Stimulated activated naive CD8-positive, alpha-beta T cell treated with anti-CD3 and anti-CD28 coated beads, Interleukin-15, amount 100 ng/mL, for 72 hours (primary cell): Measurements from ENCODE around the gene SMTN.
A peak's percentile ranks its signal among the peaks of the same experiment; 100 is the strongest.
"Not testable (repeated sequence)": the region's sequence is repeated elsewhere in the genome, so short reads cannot be mapped to it uniquely, and the experiment has no call there.

Experiments used
- ATAC-seq: fragments of 150-1000 bp; cut with Tn5 transposase; 2 replicates; pipeline ENCODE4 v1.10.0; 2021; ENCODE audit warnings: mild to moderate bottlenecking, moderate library complexity
- DNase-seq, 2 donors: peaks; one replicate each; pipeline ENCODE4 v3.0.0; 2021 to 2022
- H3K27ac Mint-ChIP-seq, 2 donors: one replicate each; pipeline ENCODE4 v1.8.0; 2022; ENCODE audit warnings: mild to moderate bottlenecking in 2 of 2, mixed read lengths in 2 of 2, moderate library complexity in 2 of 2
- H3K27me3 Mint-ChIP-seq: one replicate; pipeline ENCODE4 v1.8.0; 2022; ENCODE audit warnings: mixed read lengths
- H3K4me1 Mint-ChIP-seq: one replicate; pipeline ENCODE4 v1.8.0; 2022; ENCODE audit warnings: mild to moderate bottlenecking, mixed read lengths
- H3K4me3 Mint-ChIP-seq, 2 donors: one replicate each; pipeline ENCODE4 v1.8.0; 2022; ENCODE audit warnings: mild to moderate bottlenecking in 2 of 2, mixed read lengths in 2 of 2, moderate library complexity in 1 of 2
- H3K9me3 Mint-ChIP-seq, 2 donors: one replicate each; pipeline ENCODE4 v1.8.0; 2022; ENCODE audit warnings: mixed read lengths in 2 of 2

The SMTN gene

DNA sequence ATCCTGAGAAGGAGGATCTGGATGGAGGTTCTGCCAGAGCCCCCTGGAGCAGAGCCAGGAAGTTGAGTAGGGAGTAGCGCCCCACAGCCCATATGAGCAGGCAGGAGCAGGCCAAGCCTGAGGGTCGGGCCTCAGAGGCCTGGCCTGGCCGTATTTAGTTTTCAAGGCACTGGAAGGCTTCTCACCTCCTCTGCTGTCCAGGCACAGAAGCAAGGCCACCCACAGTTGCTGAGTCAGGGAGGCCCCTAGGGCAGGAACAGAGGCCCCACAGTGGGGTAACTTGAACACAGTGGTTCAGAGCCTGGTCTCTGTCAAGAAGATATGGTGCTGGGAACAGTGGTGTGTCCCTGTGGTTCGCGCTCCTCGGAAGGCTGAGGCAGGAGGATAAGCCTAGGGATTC is 21.5 kb upstream of the SMTN start:
- not testable (repeated sequence) for H3K27ac Mint-ChIP-seq, DNase-seq

DNA sequence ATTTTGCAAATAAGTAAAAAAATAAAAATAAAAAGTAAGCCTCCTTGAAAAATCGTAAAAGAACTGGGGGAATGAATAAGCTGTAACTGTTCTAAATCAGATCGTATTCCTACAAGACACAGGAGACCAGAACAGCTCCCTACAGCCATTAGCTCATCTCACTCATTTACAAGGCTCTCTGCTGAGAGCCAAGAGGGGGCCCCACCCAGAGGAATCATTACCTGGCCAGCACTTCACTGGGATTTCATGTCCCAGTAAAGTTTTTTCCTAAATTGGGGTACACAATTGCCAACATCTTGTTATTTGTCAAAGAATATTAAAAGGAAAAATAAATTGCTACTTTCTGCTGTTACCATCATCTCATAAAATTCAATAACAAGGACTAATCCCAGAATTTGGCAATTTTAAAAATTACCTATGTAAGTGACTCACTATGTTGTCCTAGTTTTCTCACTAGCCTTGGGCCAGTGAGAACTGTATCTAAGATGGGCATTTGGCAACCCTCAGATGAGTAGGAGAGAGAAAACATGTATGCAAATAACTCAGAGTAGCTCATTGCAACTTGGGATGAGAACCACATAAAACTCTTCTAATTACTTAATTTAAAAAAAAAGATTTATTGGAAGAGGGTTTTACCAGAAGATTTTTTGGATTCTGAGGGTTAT is 18.4 kb upstream of the SMTN start:
- Mint-ChIP-seq H3K27ac (no peak overlapping the region), H3K27me3 (no peaks in the 10 kb centered on the region), H3K4me3 (no peak overlapping the region), H3K4me1 (peaks cover 8% of the 10 kb centered on the region), H3K9me3 (peaks cover 6 to 8% of the 10 kb centered on the region in 2 donors)
- DNase-seq (no peak), ATAC-seq (no peak)

More for the DNA sequence above, 21.5 kb upstream of the SMTN start:
- not testable (repeated sequence) for H3K4me1 Mint-ChIP-seq, H3K9me3 Mint-ChIP-seq, H3K27me3 Mint-ChIP-seq, H3K4me3 Mint-ChIP-seq, ATAC-seq

DNA sequence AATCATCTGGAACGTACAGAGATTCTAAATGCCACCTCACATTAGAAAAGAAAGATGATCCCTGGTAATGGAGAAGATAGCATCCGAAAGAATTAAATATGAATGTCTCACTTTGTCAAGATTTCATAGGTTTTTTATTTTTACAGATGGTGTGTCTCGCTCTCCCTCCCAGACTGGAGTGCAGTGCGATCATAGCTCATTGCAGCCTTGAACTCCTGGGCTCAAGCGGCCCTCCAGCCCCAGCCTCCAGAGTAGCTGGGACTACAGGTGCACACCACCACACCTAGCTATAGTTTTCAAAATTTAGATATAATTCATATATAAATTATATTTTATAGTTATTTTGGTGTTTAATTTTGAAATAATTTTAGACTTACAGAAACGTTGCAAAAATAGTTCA is 16.7 kb upstream of the SMTN start:
- H3K27ac Mint-ChIP-seq = no peak overlapping the region
- H3K9me3 Mint-ChIP-seq = peaks cover 6 to 8% of the 10 kb centered on the region in 2 donors
- no peak for ATAC-seq
- no peaks in the 10 kb centered on the region for H3K27me3 Mint-ChIP-seq
- peak overlapping the region; percentile 25 to 72 for H3K4me3 Mint-ChIP-seq
- peaks cover 8% of the 10 kb centered on the region for H3K4me1 Mint-ChIP-seq
- no peak for DNase-seq

DNA sequence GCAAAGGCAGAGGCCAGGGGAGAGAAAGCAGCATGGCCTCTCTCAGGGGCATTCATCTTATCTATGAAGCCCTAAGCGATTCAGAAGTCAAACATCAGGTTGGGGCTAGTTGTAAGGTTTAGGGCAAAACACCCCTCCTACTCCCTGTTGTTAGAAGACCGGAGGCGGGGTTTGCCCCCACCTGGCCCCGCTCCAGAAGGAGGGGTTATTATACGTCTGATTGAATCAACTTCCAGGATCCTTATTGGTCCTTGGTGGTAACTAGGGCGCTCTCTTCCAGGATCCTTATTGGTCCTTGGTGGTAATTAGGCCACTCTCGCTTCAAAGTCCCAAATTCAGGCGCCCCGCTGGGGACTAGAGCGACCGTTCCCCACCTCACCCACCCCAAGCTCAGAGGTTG is 12.1 kb upstream of the SMTN start:
- peaks cover 3% of the 10 kb centered on the region for H3K4me1 Mint-ChIP-seq
- no peak overlapping the region for H3K4me3 Mint-ChIP-seq
- no peaks in the 10 kb centered on the region for H3K27me3 Mint-ChIP-seq
- no peak for DNase-seq
- no peak for ATAC-seq
- no peak overlapping the region for H3K27ac Mint-ChIP-seq
- peaks cover 0 to 3% of the 10 kb centered on the region in 2 donors for H3K9me3 Mint-ChIP-seq

DNA sequence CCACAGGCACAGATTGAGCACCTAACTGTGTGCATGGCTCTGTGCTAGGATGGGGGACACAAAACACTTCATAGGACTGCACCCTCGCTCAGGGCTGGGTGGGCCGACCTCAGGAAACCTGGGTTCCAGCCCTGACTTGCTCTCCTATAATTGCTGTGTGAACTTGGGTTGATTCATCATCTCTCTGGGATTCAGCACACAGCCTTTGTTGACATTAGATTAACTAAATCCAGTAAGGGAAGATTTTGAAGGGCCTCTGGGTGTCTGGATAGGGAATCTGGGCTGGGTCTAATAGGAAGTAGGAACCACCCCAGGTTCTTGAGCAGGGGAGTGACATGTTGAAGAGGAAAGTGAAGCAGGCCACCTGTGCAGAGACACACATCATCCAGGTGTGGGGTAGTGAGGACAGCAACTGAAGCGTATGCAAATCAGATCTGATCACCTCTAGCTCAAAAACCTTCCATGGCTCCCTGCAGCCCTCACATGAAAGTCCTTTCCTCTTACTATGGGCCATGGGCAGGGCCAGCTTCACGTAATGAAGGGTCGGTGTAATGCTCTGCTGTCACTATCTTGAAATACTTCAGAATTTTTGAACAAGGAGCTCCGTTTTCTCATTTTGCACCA is 11.3 kb upstream of the SMTN start:
- not testable (repeated sequence) for H3K4me1 Mint-ChIP-seq, DNase-seq, H3K27ac Mint-ChIP-seq, ATAC-seq, H3K27me3 Mint-ChIP-seq, H3K4me3 Mint-ChIP-seq, H3K9me3 Mint-ChIP-seq

- not testable (repeated sequence) for H3K27me3 Mint-ChIP-seq, ATAC-seq, H3K9me3 Mint-ChIP-seq, DNase-seq, H3K4me1 Mint-ChIP-seq, H3K27ac Mint-ChIP-seq, H3K4me3 Mint-ChIP-seq
These were observed 8.0 kb upstream of the SMTN start for GRCh38 chr22:31073125-31073524.

DNA sequence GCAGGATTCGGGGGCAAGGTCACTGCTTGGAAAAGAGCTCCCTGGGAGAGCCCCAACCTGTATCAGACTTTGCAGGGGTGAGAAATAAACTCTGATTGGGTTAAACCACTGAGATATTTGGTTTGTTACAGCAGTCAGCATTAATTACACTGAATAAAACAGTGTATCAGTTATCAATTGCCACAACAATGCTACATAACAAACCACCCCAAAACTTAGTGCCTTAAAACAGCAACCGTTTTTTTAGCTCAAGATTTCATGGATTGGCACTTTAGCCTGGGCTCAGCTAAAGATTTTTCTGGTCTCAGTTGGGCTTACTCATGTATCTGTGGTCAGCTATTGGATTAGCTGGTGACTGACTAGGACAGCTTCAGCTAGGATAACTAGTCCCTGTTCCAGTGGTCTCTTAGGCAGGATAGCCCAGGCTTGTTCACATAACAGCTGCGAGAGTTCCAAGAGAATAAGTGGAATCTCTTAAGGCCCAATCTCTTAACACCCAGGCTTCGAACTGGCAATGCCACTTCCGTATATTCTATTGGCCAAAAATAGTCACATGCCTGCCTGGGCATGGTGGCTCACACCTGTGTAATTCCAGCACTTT is 7.5 kb upstream of the SMTN start:
- DNase-seq, H3K27ac Mint-ChIP-seq, ATAC-seq, H3K4me3 Mint-ChIP-seq, H3K4me1 Mint-ChIP-seq, H3K9me3 Mint-ChIP-seq, H3K27me3 Mint-ChIP-seq: not testable (repeated sequence)

GRCh38 chr22:31075961-31076360 is 5.2 kb upstream of the SMTN start:
- no peaks in the 10 kb centered on the region for H3K9me3 Mint-ChIP-seq
- no peaks in the 10 kb centered on the region for H3K27me3 Mint-ChIP-seq
- ATAC-seq (no peak), DNase-seq (no peak)
- no peak overlapping the region for H3K27ac Mint-ChIP-seq
- no peak overlapping the region for H3K4me3 Mint-ChIP-seq
- H3K4me1 Mint-ChIP-seq = peaks cover 6% of the 10 kb centered on the region

DNA sequence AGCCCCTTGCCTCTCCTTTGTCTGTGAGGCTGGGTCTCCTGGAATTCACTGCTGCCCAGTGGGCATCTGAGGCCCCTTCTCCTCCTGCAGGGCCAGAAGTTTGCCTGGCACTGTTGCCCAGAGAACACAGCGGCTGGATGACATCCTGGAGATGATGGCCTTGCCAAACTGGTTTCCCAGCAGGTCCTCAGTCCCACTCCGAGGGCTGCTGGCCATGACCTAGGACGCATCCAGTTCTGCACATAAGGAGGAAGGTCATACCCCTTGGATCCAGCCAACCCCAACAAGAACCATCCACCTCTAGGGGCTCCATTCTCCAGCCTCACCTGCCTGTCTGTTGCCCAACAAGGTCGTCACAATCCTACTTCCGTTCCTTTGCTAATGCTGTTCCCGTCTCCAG is 3.4 kb upstream of the SMTN start:
- no peaks in the 10 kb centered on the region for H3K9me3 Mint-ChIP-seq
- ATAC-seq (no peak), DNase-seq (no peak)
- peak overlapping the region; percentile 73 to 82 for H3K27ac Mint-ChIP-seq
- peaks cover 23% of the 10 kb centered on the region for H3K4me1 Mint-ChIP-seq
- no peaks in the 10 kb centered on the region for H3K27me3 Mint-ChIP-seq
- H3K4me3 Mint-ChIP-seq = no peak overlapping the region

- not testable (repeated sequence) for H3K9me3 Mint-ChIP-seq, H3K4me3 Mint-ChIP-seq, H3K27ac Mint-ChIP-seq, ATAC-seq, DNase-seq, H3K27me3 Mint-ChIP-seq
- H3K4me1 Mint-ChIP-seq = peaks cover 30% of the 10 kb centered on the region
These were observed 2.7 kb upstream of the SMTN start for GRCh38 chr22:31078389-31078788.

GRCh38 chr22:31079095-31079642 is 1.9 kb upstream of the SMTN start:
- DNase-seq = no peak
- no peak for ATAC-seq
- Mint-ChIP-seq H3K27me3 (no peaks in the 10 kb centered on the region), H3K27ac (peak overlapping the region in 1 of 2 donors; percentile 61), H3K4me1 (peaks cover 38% of the 10 kb centered on the region), H3K9me3 (no peaks in the 10 kb centered on the region), H3K4me3 (no peak overlapping the region)

DNA sequence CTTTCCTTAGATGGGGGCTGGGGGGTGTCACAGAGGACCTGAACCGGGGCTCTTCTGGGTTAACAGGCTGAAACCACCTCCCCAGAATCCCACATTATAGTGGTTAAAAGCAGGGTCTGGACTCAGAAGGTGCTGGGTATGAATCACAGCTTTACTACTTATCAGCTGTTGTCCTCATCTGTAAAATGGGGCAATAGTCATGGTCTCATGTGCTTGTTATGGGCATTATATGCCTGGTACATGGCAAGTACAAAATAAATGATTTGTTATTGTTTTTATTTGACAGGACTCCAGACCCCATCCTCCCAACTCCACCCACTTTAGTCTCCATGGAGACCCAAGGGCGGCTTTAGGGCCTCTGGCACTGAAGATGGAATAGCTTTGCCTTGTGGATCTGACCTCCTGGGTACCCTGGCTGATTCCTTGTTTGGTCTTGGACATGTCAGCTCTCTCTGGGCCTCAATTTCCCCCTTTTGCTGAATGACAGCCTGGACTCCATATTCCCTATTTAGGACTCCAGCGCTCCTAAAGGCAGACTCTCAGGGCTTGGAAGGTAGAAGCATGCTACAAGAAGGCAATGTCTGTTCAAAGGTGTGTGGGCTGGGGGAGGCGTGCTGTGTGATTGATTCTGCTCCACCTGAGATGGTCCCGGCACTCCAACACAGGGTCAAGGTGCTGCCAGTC is 812 bp upstream of the SMTN start:
- H3K9me3 Mint-ChIP-seq = no peaks in the 10 kb centered on the region
- no peaks in the 10 kb centered on the region for H3K27me3 Mint-ChIP-seq
- H3K27ac Mint-ChIP-seq = no peak overlapping the region
- H3K4me1 Mint-ChIP-seq = peaks cover 45% of the 10 kb centered on the region
- peak overlapping the region; percentile 86 to 95 for H3K4me3 Mint-ChIP-seq
- ATAC-seq (no peak), DNase-seq (no peak)

DNA sequence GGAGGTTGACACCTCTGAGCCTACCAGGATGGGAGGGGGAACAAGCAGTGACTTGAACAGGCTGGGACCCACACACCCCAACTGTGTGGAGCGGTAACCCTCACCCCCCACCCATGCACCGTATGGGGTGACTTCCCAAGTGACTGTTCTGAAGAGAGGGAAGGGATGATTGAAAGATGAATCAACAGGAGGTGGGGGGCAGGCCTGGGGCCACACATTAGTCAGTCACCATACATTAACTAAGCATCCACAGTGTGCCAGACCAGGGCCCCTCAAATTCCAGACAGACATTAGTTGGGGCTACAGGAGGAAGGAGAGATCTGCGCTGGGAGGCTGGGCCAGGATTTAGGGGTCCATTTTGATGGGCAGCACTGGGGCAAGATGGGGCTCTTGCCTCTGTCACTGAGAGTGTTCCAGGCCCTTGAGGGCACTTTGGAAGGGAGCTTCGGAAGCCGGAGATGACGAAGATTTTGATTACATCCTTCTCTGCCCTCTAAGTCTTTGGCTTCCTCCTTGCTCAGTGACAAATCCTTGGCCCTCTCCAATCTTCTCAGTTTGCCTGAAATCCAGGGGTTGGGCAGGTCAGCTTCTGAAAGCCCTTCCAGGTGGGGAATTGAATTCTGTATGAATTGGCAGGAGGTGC is 966 bp downstream of the SMTN start:
- H3K27me3 Mint-ChIP-seq = no peaks in the 10 kb centered on the region
- peak overlapping the region; percentile 86 to 95 for H3K4me3 Mint-ChIP-seq
- DNase-seq (no peak), ATAC-seq (no peak)
- peaks cover 49% of the 10 kb centered on the region for H3K4me1 Mint-ChIP-seq
- H3K27ac Mint-ChIP-seq = no peak overlapping the region
- no peaks in the 10 kb centered on the region for H3K9me3 Mint-ChIP-seq

GRCh38 chr22:31082606-31083376 is 1.7 kb downstream of the SMTN start:
- Mint-ChIP-seq H3K4me1 (peaks cover 49% of the 10 kb centered on the region), H3K27me3 (no peaks in the 10 kb centered on the region), H3K9me3 (no peaks in the 10 kb centered on the region), H3K27ac (peak overlapping the region in 1 of 2 donors; percentile 57), H3K4me3 (peak overlapping the region; percentile 86 to 95)
- DNase-seq (peak; percentile 65 to 71), ATAC-seq (no peak)

- no peak overlapping the region for H3K27ac Mint-ChIP-seq
- DNase-seq (no peak), ATAC-seq (no peak)
- H3K4me1 Mint-ChIP-seq = peaks cover 49% of the 10 kb centered on the region
- H3K27me3 Mint-ChIP-seq = no peaks in the 10 kb centered on the region
- H3K4me3 Mint-ChIP-seq = peak overlapping the region; percentile 86 to 95
- H3K9me3 Mint-ChIP-seq = no peaks in the 10 kb centered on the region
These were observed 2.3 kb downstream of the SMTN start for GRCh38 chr22:31083377-31083768.
